Activated CD8-positive, alpha-beta T cell treated with anti-CD3 and anti-CD28 coated beads, Interleukin-2, amount 10 ng/mL, durations not matched to agents 7 days and 5 days (primary cell): Measurements from ENCODE around the gene OR2V2. TPM values are rescaled to one million over a fixed set of nuclear protein-coding genes. Genes with fewer than 3 reads are reported as not detected.

Experiments used
- ATAC-seq: fragments of 150-1000 bp; cut with Tn5 transposase; one replicate; pipeline ENCODE4 v1.10.0; 2021; ENCODE audit warnings: moderate library complexity
- CTCF ChIA-PET: fragments of 350-600 bp; sonication (Branson Sonifier 250); formaldehyde crosslinking; loops from one replicate; lab custom pipeline; 2021; ENCODE audit warnings: antibody characterized with exemption; lab: Charles Lee
- POLR2A ChIA-PET: fragments of 350-600 bp; sonication (Branson Sonifier 250); formaldehyde crosslinking; loops from one replicate; lab custom pipeline; 2021; ENCODE audit warnings: antibody characterized with exemption; lab: Charles Lee
- DNase-seq: peaks from one replicate; pipeline ENCODE4 v3.0.0-alpha.2; 2020
- H3K27ac Mint-ChIP-seq: one replicate; pipeline ENCODE4 v1.8.0; 2021; ENCODE audit warnings: mild to moderate bottlenecking, mixed read lengths
- H3K27me3 Mint-ChIP-seq: one replicate; pipeline ENCODE4 v1.8.0; 2021; ENCODE audit warnings: low read depth, mixed read lengths
- H3K36me3 Mint-ChIP-seq: one replicate; pipeline ENCODE4 v1.8.0; 2021; ENCODE audit warnings: low read depth, mixed read lengths
- H3K4me1 Mint-ChIP-seq: one replicate; pipeline ENCODE4 v1.8.0; 2021; ENCODE audit warnings: low read depth, mixed read lengths
- H3K4me3 Mint-ChIP-seq: one replicate; pipeline ENCODE4 v1.8.0; 2021; ENCODE audit warnings: mild to moderate bottlenecking, mixed read lengths
- H3K9me3 Mint-ChIP-seq: one replicate; pipeline ENCODE4 v1.8.0; 2022; ENCODE audit warnings: mixed read lengths; ENCODE audit not compliant: insufficient read depth
- total RNA-seq, 2 experiments: library from RNA; stranded (reverse); gene quantifications; one replicate each; pipeline ENCODE4 v1.2.3, GENCODE V29; 2021

Gene OR2V2
- total RNA-seq, 2 experiments from 2014 or later, result not detected

- no peaks in the 10 kb centered on the region for H3K36me3 Mint-ChIP-seq
- peaks cover 6% of the 10 kb centered on the region for H3K4me1 Mint-ChIP-seq
- ATAC-seq (no peak), DNase-seq (no peak)
- ChIA-PET CTCF (interaction anchor here (0.5 to 2.3 kb wide), 3 partner anchors 8 to 29 kb away, joined by 3 to 11 read pairs (median 4); no protein-coding TSS in a partner anchor), POLR2A (interaction anchor here (1.1 kb wide), 1 partner anchor 7 kb away, joined by 4 read pairs; no protein-coding TSS in a partner anchor)
- no peak overlapping the region for H3K4me3 Mint-ChIP-seq
- no peaks in the 10 kb centered on the region for H3K9me3 Mint-ChIP-seq
- peaks cover 23% of the 10 kb centered on the region for H3K27me3 Mint-ChIP-seq
- no peak overlapping the region for H3K27ac Mint-ChIP-seq
Observed at GRCh38 chr5:181198905-181199519, 51.6 kb downstream of the OR2V2 start.

DNA sequence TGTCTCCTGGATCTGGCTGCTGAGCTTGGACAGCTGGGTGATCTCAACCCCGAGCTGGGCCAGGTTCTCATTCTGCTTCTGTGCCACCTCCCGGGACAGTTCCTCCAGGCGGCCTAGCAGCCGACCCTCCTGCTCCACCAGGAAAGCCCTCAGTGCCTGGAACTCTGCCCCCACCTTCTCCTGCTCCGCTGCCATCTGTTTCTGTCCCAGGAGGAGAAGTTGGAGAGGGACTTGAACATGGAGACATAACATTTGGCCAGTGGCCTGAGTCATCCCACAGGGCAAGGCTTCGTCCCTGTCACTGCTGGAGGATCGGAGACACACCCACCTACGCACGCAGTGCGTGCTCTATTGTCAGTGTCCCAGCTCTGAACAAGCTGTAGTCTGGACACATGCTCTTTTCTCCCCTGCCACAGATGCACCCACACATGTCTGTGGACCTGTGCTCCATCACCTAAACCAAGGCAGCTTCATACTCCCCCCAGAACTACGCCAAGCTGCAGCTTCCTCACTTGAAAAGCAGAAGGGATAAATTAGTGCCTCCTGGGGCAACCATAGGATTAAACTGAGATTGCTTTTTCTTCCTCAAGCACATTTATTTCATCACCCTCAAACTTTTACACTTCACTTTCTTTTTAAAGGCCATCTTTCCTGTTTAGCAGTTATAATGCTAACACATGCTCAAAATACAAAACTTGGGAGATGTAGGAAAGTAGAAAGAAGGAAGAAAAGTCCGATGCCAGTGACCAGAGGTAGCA, 52.7 kb downstream of the OR2V2 start:
- H3K4me1 Mint-ChIP-seq, result peaks cover 9% of the 10 kb centered on the region
- peaks cover 25% of the 10 kb centered on the region for H3K27me3 Mint-ChIP-seq
- no peaks in the 10 kb centered on the region for H3K36me3 Mint-ChIP-seq
- no peak overlapping the region for H3K27ac Mint-ChIP-seq
- ChIA-PET CTCF (no interaction called here), POLR2A (interaction anchor here (1.1 kb wide), 1 partner anchor 8 kb away, joined by 4 read pairs; no protein-coding TSS in a partner anchor)
- H3K9me3 Mint-ChIP-seq, result no peaks in the 10 kb centered on the region
- DNase-seq, result no peak
- H3K4me3 Mint-ChIP-seq, result no peak overlapping the region
- ATAC-seq, result no peak

- ChIA-PET CTCF (no interaction called here), POLR2A (interaction anchor here (1.9 kb wide), 1 partner anchor 9 kb away, joined by 7 read pairs; no protein-coding TSS in a partner anchor)
- H3K9me3 Mint-ChIP-seq, result no peaks in the 10 kb centered on the region
- ATAC-seq, result no peak
- DNase-seq, result no peak
- H3K36me3 Mint-ChIP-seq, result no peaks in the 10 kb centered on the region
- no peak overlapping the region for H3K27ac Mint-ChIP-seq
- H3K4me1 Mint-ChIP-seq, result peaks cover 13% of the 10 kb centered on the region
- no peak overlapping the region for H3K4me3 Mint-ChIP-seq
- H3K27me3 Mint-ChIP-seq, result peaks cover 31% of the 10 kb centered on the region
Observed at GRCh38 chr5:181200816-181201215, 53.4 kb downstream of the OR2V2 start.

GRCh38 chr5:181203093-181203711, 55.8 kb downstream of the OR2V2 start:
- Mint-ChIP-seq H3K36me3 (peaks cover 4% of the 10 kb centered on the region), H3K27me3 (peaks cover 39% of the 10 kb centered on the region), H3K4me3 (peak overlapping the region; percentile 76), H3K9me3 (no peaks in the 10 kb centered on the region), H3K4me1 (peaks cover 34% of the 10 kb centered on the region), H3K27ac (no peak overlapping the region)
- POLR2A ChIA-PET, result interaction anchor here (0.6 to 5.3 kb wide), 3 partner anchors 11 to 23 kb away, joined by 3 to 40 read pairs (median 5); no protein-coding TSS in a partner anchor
- ATAC-seq (no peak), DNase-seq (no peak)
- CTCF ChIA-PET, result interaction anchor here (1.4 to 1.9 kb wide), 2 partner anchors 12 to 13 kb away, joined by 4 to 8 read pairs; no protein-coding TSS in a partner anchor

GRCh38 chr5:181203777-181204112, 56.4 kb downstream of the OR2V2 start:
- POLR2A ChIA-PET, result interaction anchor here (1.5 to 5.3 kb wide), 4 partner anchors 11 to 17 kb away, joined by 3 to 40 read pairs (median 5); no protein-coding TSS in a partner anchor
- Mint-ChIP-seq H3K9me3 (no peaks in the 10 kb centered on the region), H3K36me3 (peaks cover 4% of the 10 kb centered on the region)

DNA sequence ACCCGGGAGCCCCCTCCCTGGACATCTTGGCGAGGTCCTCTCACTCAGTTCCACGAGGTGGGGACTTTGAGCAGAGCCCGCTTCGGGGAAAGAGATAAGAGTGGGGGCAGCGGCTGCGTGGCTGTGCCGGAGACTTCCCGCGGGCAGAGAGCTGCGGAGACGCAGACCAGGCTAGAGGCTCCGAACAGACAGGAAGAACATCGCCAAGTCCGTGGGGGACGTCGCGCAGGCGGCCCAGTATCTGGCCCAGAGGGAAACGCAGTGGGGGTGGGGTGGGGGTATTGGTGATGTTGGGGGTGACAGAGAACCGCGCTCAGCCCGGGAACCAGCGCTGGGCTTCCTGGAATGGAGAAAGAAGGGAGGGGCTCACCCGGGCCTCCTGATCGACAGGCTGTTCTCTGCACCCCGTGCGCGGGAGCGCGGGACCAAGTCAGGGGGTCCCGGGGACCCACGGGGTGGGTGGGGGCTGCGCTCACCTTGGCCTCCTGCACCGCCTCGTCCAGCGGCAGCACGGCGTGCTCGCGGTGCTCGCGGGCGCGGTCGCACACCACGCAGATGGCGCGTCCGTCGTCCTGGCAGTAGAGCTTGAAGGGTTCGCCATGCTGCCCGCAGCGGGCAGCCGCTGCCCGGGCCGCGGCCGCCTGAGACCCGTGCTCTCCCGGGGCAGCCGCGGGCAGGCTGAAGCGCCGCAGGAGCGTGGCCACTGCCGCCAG, 56.9 kb downstream of the OR2V2 start:
- Mint-ChIP-seq H3K27me3 (peaks cover 37% of the 10 kb centered on the region), H3K27ac (peak overlapping the region; percentile 37), H3K9me3 (no peaks in the 10 kb centered on the region), H3K4me1 (peaks cover 36% of the 10 kb centered on the region), H3K36me3 (peaks cover 4% of the 10 kb centered on the region), H3K4me3 (peak overlapping the region; percentile 76)
- ChIA-PET CTCF (interaction anchor here (0.9 to 5.5 kb wide), 4 partner anchors 12 to 36 kb away, joined by 3 to 78 read pairs (median 4); no protein-coding TSS in a partner anchor), POLR2A (interaction anchor here (1.5 to 5.3 kb wide), 5 partner anchors 10 to 57 kb away, joined by 3 to 40 read pairs (median 6); partner anchors contain the start of gene TRIM52)
- DNase-seq (peak; percentile 36), ATAC-seq (peak; percentile 6)

More at GRCh38 chr5:181203777-181204112, 56.4 kb downstream of the OR2V2 start:
- Mint-ChIP-seq H3K27ac (no peak overlapping the region), H3K27me3 (peaks cover 39% of the 10 kb centered on the region), H3K4me3 (peak overlapping the region; percentile 76), H3K4me1 (peaks cover 36% of the 10 kb centered on the region)
- DNase-seq, result no peak
- no peak for ATAC-seq
- CTCF ChIA-PET, result interaction anchor here (1.4 to 5.5 kb wide), 3 partner anchors 12 to 13 kb away, joined by 4 to 78 read pairs (median 8); no protein-coding TSS in a partner anchor

- ChIA-PET CTCF (interaction anchor here (0.9 to 5.5 kb wide), 4 partner anchors 11 to 37 kb away, joined by 3 to 78 read pairs (median 4); no protein-coding TSS in a partner anchor), POLR2A (interaction anchor here (1.6 to 5.3 kb wide), 4 partner anchors 13 to 56 kb away, joined by 4 to 40 read pairs (median 17); partner anchors contain the start of gene TRIM52)
- H3K36me3 Mint-ChIP-seq, result peaks cover 4% of the 10 kb centered on the region
- H3K27ac Mint-ChIP-seq, result peak within 1 kb of the TSS; percentile 63
- peaks cover 34% of the 10 kb centered on the region for H3K27me3 Mint-ChIP-seq
- no peaks in the 10 kb centered on the region for H3K9me3 Mint-ChIP-seq
- DNase-seq (no peak), ATAC-seq (no peak)
- H3K4me1 Mint-ChIP-seq, result peaks cover 36% of the 10 kb centered on the region
- peak within 1 kb of the TSS; percentile 78 for H3K4me3 Mint-ChIP-seq
Observed at GRCh38 chr5:181204826-181205760, 57.7 kb downstream of the OR2V2 start, which contains the start of gene TRIM7. TSS of gene TRIM7 (minus strand) at chr5:181205196. CDS start at chr5:181205110, 86 bp downstream.

DNA sequence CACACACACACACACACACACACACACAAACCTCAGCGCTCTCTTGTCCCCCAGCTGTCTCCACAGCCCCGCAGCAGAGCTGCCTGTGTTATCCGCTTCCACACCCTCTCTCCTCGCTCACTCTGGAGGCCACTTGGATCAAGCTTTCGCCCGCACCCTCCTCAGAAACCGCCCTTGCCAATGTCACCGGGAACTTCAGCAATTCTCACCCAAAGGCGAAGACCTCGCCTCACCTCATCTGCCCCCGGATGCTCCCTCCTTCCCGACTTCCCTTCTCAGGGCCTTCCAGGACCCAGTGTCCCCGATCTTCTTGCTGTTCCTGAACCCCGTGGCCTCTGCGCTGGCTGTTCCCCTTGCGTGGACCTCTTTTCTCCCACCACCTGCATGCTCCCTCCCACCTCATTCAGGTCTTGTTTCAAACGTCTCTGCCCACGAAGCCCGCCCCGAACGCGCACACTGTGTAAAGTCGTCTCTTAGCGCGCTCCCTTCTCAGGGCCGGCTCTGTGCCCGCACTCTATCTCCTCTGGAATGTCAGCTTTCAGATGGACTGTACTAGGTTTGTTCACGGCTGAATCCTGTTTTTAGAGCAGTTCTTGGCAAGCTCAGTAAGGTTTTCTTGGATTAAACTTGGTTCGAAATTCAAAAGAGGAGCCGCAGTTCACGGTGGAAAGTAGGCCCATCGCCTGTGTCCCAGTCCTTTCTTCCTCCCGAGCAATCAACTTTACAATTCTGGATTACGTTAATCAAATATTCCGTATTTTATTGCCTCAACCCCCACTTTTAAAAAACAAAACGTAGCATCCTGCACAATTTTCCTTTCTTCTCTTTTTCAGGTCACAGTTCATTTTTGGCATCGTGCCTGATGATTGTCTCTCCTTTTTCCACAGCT, 58.6 kb downstream of the OR2V2 start:
- peak overlapping the region; percentile 78 for H3K4me3 Mint-ChIP-seq
- H3K9me3 Mint-ChIP-seq, result no peaks in the 10 kb centered on the region
- no peak for ATAC-seq
- peaks cover 4% of the 10 kb centered on the region for H3K36me3 Mint-ChIP-seq
- no peak for DNase-seq
- ChIA-PET POLR2A (interaction anchor here (0.6 to 5.3 kb wide), 7 partner anchors 8 to 55 kb away, joined by 3 to 40 read pairs (median 20); partner anchors contain the start of genes TRIM41 and TRIM52), CTCF (interaction anchor here (0.8 to 5.5 kb wide), 10 partner anchors 8 to 51 kb away, joined by 3 to 78 read pairs (median 8); partner anchors contain the start of gene TRIM41)
- peak overlapping the region; percentile 86 for H3K27ac Mint-ChIP-seq
- H3K27me3 Mint-ChIP-seq, result peaks cover 29% of the 10 kb centered on the region
- H3K4me1 Mint-ChIP-seq, result peaks cover 36% of the 10 kb centered on the region
